Measurements from ENCODE around the gene TRIP6. TPM values are rescaled to one million over a fixed set of nuclear protein-coding genes. Genes with fewer than 3 reads are reported as not detected.

TRIP6 gene
- total RNA-seq, 4 donors from 2014 or later, result 60.2 to 89.9 (median 81.2) TPM

DNA sequence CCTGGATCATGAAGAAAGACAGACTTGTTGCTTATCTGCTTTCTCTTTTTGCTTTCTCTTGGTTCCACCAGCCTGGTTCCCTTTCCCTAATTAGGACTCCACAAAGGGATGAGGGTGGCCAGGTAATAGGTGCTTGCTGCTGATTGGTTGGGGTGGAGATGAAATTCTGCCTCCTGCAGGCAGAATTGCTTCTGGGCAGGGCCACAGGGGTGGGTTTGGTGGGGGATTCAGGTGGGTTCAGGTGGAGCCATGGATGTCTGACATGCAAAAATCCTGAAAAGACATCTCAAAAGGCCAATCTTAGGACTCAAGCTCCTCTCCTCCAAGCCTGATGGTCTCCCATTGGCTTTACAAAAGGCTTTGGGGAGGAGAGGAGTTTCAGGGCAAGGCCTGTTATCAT lies 53.9 kb downstream of the TRIP6 start:
- Histone ChIP-seq H3K4me1 (peaks cover 0 to 5% (median 0%) of the 10 kb centered on the region in 4 donors), H3K9me3 (no peaks in the 10 kb centered on the region), H3K27me3 (peaks cover 0 to 9% (median 2%) of the 10 kb centered on the region in 4 donors), H3K27ac (replicated peaks in 1 of 4) (no peak overlapping the region), H3K36me3 (no peaks in the 10 kb centered on the region), H3K4me3 (no peak overlapping the region)
- intact Hi-C loops (cut with DNase I), result no loop called here
- TF ChIP-seq EP300 (IDR thresholded peaks at IDR 0.05) (no peak), POLR2AphosphoS5 (IDR thresholded peaks at IDR 0.05) (no peak), POLR2A (IDR thresholded peaks at IDR 0.05; ENCODE audit: low read depth) (no peak)
- TF ChIP-seq, protein P1, sequence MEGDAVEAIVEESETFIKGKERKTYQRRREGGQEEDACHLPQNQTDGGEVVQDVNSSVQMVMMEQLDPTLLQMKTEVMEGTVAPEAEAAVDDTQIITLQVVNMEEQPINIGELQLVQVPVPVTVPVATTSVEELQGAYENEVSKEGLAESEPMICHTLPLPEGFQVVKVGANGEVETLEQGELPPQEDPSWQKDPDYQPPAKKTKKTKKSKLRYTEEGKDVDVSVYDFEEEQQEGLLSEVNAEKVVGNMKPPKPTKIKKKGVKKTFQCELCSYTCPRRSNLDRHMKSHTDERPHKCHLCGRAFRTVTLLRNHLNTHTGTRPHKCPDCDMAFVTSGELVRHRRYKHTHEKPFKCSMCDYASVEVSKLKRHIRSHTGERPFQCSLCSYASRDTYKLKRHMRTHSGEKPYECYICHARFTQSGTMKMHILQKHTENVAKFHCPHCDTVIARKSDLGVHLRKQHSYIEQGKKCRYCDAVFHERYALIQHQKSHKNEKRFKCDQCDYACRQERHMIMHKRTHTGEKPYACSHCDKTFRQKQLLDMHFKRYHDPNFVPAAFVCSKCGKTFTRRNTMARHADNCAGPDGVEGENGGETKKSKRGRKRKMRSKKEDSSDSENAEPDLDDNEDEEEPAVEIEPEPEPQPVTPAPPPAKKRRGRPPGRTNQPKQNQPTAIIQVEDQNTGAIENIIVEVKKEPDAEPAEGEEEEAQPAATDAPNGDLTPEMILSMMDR (IDR thresholded peaks at IDR 0.05), result no peak
- no peak for DNase-seq (ENCODE audit: extremely low spot score)

Small RNA genes within 50 kb of the gene (small RNA-seq; reads per million reads assigned to genes)
- gene RN7SL549P, result 0 reads per million in 3 donors
- 0 reads per million in 3 donors for gene RN7SL750P

Other genes starting within 250 kb of the TRIP6 start
- gene TFR2, start 225.8 kb upstream of the TRIP6 start, total RNA-seq, result under 1 TPM in 2 of 4 donors, not detected in 2; 0.17 to 0.32 TPM
- gene ACTL6B, start 210.9 kb upstream of the TRIP6 start, total RNA-seq, result not detected
- 100 to 1,000 TPM; 150 to 229 (median 218) TPM for gene GNB2, start 193.6 kb upstream of the TRIP6 start, total RNA-seq
- gene GIGYF1, start 173.1 kb upstream of the TRIP6 start, total RNA-seq, result 10 to 100 TPM; 19.5 to 33.5 (median 30.9) TPM
- 10 to 100 TPM; 27.0 to 51.3 (median 43.7) TPM for gene POP7, start 161.3 kb upstream of the TRIP6 start, total RNA-seq
- not detected for gene EPO, start 146.9 kb upstream of the TRIP6 start, total RNA-seq
- gene ZAN, start 133.8 kb upstream of the TRIP6 start, total RNA-seq, result not detected
- gene EPHB4, start 39.9 kb upstream of the TRIP6 start, total RNA-seq, result 10 to 100 TPM; 26.2 to 92.4 (median 59.0) TPM
- 10 to 100 TPM; 15.0 to 26.0 (median 19.9) TPM for gene SLC12A9, start 14.7 kb upstream of the TRIP6 start, total RNA-seq
- 10 to 100 TPM; 47.2 to 69.6 (median 61.7) TPM for gene SRRT, start 7.7 kb downstream of the TRIP6 start, total RNA-seq
- 1 to 10 TPM; 2.1 to 8.7 (median 5.7) TPM for gene UFSP1, start 22.3 kb downstream of the TRIP6 start, total RNA-seq
- 1 to 10 TPM; 2.5 to 4.6 (median 3.5) TPM for gene ACHE, start 28.5 kb downstream of the TRIP6 start, total RNA-seq
- gene MUC3A, start 82.1 kb downstream of the TRIP6 start, total RNA-seq, result under 1 TPM in 2 of 4 donors, not detected in 2; under 0.01 to 0.23 TPM
- gene MUC12, start 102.2 kb downstream of the TRIP6 start, total RNA-seq, result 1 to 10 TPM in 2 of 4 donors, not detected in 2; 1.1 to 2.5 TPM
- gene MUC17, start 152.7 kb downstream of the TRIP6 start, total RNA-seq, result under 1 TPM in 1 of 4 donors, not detected in 3; 0.06 TPM
- gene TRIM56, start 218.1 kb downstream of the TRIP6 start, total RNA-seq, result 10 to 100 TPM; 16.2 to 25.1 (median 22.9) TPM

Data from esophagus muscularis mucosa (tissue), 4 donors.